GM12878 (cell line): ENCODE data around the gene TCF4.

Source experiments
- CEBPZ ChIP-seq: fragments of 150-350 bp; IDR thresholded peaks from 2 replicates; pipeline ENCODE4 v1.6.1; 2016; ENCODE audit warnings: low read depth, low read length
- EP300 ChIP-seq, 2 experiments: fragments of 150-350 bp in 1 of 2; IDR thresholded peaks; 2 replicates each; pipeline ENCODE4 v1.6.1; 2011 to 2012; ENCODE audit warnings: low read depth in 2 of 2, low read length in 2 of 2, borderline replicate concordance in 1 of 2, improper control_type of control experiment in 1 of 2, inconsistent platforms in 1 of 2; ENCODE audit not compliant: control insufficient read depth in 1 of 2
- MYC ChIP-seq: IDR thresholded peaks from 2 replicates; pipeline ENCODE4 v1.6.1; 2011; ENCODE audit warnings: mild to moderate bottlenecking, low read length, moderate library complexity, inconsistent platforms; ENCODE audit not compliant: insufficient read depth, insufficient replicate concordance, insufficient read length, severe bottlenecking
- REST ChIP-seq: IDR thresholded peaks from 2 replicates; pipeline ENCODE4 v1.6.1; 2012; ENCODE audit warnings: mild to moderate bottlenecking, low read depth, low read length

GRCh38 chr18:55497825-55498403, 90.1 kb downstream of the TCF4 start:
- TF ChIP-seq EP300 (IDR thresholded peaks at IDR 0.05; ENCODE audit: borderline replicate concordance in 1 of 2, control insufficient read depth in 1 of 2, low read depth in 2 of 2, low read length in 2 of 2) (no peak), MYC (no peak), REST (no peak), CEBPZ (no peak)
